HG03108 (cell line): ENCODE data around the gene ZBTB32.
"Not testable (repeated sequence)": the region's sequence is repeated elsewhere in the genome, so short reads cannot be mapped to it uniquely, and the experiment has no call there.

ENCODE experiments used
- ATAC-seq: cut with Tn5 transposase; IDR thresholded peaks from one replicate; pipeline ENCODE4 v1.9.1; 2021; ENCODE audit warnings: moderate library complexity; ENCODE audit not compliant: unreplicated experiment

Gene ZBTB32

DNA sequence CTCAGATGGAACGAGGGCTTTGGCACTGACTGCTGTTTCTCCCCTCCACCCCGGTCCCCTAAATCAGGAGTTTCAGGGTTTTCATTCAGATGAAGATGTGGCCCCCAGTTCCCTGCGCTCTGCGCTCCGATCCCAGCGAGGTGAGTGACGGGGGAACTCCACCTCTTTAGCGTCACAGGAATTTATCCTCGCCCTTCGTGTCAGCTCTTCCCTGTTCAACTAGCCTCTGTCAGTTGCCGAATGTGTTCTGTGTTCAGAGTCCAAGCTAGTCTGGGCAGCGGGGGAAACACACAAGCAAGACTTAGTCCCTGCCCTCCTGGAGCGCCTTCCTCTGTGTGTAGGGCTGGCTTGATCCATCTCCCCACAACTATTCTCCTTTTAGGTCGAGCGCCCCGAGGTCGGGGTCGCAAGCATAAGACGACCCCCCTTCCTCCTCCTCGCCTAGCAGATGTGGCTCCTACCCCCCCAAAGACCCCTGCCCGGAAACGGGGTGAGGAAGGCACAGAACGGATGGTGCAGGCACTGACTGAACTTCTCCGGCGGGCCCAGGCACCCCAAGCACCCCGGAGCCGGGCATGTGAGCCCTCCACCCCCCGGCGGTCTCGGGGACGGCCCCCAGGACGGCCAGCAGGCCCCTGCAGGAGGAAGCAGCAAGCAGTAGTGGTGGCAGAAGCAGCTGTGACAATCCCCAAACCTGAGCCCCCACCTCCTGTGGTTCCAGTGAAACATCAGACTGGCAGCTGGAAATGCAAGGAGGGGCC lies 15.2 kb downstream of the ZBTB32 start:
- no peak for ATAC-seq

DNA sequence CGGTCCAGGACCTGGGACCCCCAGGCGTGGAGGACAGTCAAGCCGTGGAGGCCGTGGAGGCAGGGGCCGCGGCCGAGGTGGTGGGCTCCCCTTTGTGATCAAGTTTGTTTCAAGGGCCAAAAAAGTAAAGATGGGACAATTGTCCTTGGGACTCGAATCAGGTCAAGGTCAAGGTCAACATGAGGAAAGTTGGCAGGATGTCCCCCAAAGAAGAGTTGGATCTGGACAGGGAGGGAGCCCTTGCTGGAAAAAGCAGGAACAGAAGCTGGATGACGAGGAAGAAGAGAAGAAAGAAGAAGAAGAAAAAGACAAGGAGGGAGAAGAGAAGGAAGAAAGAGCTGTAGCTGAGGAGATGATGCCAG lies 15.8 kb downstream of the ZBTB32 start:
- ATAC-seq = no peak

DNA sequence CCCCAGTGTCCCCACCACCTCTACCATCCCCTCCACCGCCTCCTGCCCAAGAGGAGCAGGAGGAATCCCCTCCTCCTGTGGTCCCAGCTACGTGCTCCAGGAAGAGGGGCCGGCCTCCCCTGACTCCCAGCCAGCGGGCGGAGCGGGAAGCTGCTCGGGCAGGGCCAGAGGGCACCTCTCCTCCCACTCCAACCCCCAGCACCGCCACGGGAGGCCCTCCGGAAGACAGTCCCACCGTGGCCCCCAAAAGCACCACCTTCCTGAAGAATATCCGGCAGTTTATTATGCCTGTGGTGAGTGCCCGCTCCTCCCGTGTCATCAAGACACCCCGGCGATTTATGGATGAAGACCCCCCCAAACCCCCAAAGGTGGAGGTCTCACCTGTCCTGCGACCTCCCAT lies 16.3 kb downstream of the ZBTB32 start:
- ATAC-seq = no peak

DNA sequence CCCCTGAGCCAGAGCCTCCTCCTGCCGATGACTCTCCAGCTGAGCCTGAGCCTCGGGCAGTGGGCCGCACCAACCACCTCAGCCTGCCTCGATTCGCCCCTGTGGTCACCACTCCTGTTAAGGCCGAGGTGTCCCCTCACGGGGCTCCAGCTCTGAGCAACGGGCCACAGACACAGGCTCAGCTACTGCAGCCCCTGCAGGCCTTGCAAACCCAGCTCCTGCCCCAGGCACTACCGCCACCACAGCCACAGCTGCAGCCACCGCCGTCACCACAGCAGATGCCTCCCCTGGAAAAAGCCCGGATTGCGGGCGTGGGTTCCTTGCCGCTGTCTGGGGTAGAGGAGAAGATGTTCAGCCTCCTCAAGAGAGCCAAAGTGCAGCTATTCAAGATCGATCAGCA lies 17.0 kb downstream of the ZBTB32 start:
- no peak for ATAC-seq

DNA sequence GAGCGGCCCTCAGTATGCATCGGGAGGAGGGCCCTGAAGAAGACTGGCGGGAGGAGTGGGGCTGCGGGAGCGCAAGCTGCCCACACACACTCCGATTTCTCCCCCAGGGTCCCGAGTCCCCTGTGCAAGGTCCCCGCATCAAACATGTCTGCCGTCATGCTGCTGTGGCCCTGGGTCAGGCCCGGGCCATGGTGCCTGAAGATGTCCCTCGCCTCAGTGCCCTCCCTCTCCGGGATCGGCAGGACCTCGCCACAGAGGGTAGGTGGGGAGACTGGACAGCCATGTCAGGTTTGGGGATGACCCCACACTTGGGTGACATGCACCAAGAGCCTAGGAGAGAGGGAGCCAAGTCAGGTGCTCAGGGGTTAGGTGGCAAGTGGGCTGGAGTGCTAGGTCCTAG lies 18.1 kb downstream of the ZBTB32 start:
- ATAC-seq = no peak

DNA sequence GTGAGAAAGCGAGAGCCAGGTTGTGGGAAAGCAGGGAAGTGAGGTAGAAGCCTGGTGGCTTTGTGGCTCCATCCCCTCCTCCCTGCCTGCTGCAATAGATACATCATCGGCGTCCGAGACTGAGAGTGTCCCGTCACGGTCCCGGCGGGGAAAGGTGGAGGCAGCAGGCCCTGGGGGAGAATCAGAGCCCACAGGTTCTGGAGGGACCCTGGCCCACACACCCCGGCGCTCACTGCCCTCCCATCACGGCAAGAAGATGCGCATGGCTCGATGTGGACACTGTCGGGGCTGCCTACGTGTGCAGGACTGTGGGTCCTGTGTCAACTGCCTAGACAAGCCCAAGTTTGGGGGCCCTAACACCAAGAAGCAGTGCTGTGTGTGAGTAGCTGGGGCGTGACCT lies 18.5 kb downstream of the ZBTB32 start:
- no peak for ATAC-seq

DNA sequence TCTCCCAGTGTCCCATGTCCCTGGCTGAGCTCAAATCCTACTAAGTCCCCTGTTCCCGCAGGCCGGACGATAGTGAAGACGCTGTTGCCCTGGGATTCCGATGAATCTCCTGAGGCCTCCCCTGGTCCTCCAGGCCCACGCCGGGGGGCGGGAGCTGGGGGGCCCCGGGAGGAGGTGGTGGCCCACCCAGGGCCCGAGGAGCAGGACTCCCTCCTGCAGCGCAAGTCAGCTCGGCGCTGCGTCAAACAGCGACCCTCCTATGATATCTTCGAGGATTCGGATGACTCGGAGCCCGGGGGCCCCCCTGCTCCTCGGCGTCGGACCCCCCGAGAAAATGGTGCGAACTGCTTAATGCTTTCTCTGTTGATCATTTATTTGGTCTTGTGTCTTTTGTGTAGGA lies 19.3 kb downstream of the ZBTB32 start:
- ATAC-seq = no peak

DNA sequence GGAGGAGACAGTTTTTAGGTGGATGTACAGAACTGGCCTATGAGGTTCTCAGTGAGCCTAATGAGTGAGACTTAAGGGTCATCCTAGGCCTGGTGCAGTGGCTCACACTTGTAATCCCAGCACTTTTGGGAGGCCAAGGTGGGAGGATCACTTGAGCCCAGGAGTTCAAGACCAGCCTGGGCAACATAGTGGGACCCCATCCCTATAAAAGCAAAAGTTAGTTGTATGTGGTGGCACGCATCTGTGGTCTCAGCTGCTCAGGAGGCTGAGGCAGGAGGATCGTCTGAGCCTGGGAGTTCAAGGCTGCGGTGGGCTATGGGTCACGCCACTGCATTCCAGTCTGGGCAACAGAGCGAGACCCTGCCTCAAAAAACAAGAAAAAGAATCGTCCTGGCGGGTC lies 19.8 kb downstream of the ZBTB32 start:
- not testable (repeated sequence) for ATAC-seq

DNA sequence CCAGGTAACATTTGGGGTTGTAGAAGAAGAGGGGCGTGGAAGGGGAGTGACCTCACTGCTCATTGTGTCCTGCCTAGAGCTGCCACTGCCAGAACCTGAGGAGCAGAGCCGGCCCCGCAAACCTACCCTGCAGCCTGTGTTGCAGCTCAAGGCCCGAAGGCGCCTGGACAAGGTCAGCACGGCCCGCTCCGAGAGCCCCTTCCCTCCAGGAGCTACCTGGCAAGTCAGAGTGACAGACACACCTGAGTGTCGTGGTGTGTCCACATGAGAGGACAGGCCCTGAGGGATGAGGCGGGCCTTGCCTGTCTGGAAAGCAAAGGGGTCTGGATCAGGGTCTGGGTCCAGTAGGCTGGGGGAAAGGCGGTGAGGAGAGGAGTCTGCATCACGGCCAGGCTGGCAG lies 20.2 kb downstream of the ZBTB32 start:
- ATAC-seq = no peak

DNA sequence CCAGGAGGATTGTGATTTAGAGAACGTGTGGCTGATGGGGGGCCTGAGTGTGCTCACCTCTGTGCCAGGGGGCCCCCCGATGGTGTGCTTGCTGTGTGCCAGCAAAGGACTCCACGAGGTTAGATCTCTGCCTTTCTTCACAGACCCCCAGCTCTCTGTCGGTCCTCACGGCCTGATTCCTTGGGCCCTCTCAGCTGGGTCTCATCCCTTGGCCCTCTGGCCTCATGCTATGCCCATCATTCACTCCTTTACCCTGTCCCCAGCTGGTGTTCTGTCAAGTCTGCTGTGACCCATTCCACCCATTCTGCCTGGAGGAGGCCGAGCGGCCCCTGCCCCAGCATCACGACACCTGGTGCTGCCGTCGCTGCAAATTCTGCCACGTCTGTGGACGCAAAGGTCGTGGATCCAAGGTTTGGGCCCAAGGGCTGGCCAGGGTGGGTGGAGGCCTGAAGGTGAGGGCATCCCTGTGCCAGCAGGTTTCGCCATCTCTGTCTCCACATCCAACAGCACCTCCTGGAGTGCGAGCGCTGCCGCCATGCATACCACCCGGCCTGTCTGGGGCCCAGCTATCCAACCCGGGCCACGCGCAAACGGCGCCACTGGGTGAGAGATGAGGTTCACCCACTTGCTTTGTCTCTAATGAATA lies 21.0 kb downstream of the ZBTB32 start:
- no peak for ATAC-seq

DNA sequence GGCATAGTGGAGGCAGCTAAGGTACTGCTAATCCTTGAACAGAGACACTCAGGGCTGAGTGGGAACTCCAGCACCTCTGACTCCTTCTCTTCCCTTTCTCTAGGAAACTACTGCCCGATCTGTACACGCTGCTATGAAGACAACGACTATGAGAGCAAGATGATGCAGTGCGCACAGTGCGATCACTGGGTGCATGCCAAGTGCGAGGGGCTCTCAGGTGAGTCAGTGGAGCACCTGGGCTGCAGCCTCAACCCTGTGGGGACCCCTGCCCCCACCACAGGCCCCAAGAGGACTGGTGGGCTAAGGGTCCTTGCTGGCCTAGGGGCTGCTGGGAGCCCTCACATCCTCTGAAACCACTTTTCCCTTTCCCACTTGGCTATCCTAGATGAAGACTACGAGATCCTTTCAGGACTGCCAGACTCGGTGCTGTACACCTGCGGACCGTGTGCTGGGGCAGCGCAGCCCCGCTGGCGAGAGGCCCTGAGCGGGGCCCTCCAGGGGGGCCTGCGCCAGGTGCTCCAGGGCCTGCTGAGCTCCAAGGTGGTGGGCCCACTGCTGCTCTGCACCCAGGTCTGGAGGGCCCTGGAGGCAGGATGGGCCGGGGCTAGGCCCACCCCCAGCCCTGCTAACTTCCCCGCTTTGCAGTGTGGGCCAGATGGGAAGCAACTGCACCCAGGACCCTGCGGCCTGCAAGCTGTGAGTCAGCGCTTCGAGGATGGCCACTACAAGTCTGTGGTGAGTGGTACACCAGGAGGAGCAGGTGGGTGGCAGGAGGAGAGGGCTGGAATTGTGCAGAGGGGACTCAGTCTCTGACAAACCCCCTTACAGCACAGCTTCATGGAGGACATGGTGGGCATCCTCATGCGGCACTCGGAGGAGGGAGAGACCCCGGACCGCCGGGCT lies 22.9 kb downstream of the ZBTB32 start:
- ATAC-seq = no peak

DNA sequence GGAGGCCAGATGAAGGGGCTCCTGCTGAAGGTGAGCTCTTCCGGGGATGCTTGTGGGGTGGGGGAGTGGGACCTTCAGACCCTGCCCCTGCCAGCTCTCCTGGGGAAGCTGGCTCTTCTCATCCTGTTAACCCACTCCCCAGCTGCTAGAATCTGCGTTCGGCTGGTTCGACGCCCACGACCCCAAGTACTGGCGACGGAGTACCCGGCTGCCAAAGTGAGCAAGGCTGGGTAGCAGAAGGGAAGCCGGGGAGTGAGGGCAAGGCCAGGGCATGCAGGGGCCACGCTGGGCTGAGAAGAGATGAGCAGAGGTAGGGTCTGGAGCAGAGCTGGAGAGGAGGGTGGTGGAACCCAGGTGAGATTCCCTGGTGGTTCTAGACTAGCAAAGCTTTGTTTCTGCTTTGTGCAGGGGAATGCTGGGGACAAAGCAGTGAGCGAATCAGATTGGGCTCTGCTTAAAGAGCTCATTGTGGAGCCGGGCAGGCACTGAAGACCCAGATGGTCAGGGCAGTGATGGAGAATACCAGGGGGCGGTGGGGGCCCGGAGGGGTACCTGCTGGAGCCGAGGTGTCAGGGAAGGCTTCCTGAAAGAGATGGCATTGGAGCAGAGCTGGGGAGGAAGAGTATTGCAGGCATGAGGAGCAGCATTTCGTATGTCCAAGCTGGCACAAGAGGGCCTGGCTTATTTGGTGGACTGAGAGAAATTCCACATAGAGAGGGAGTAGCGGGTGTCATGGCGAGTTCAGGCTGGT lies 23.8 kb downstream of the ZBTB32 start:
- no peak for ATAC-seq

DNA sequence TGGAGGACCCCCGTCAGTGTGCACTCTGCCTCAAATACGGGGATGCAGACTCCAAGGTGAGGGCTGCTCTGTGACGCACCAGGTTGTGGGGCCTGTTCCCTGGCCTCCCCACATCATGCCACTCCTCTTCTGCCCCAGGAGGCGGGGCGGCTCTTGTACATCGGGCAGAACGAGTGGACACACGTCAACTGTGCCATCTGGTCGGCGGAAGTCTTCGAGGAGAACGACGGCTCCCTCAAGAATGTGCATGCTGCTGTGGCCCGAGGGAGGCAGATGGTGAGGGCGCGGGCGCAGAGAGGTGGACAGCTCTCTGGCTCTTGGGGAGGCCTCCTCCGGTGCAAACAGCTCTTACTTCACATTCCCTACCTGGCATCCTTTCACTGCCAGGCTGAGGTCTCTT lies 24.7 kb downstream of the ZBTB32 start:
- no peak for ATAC-seq

DNA sequence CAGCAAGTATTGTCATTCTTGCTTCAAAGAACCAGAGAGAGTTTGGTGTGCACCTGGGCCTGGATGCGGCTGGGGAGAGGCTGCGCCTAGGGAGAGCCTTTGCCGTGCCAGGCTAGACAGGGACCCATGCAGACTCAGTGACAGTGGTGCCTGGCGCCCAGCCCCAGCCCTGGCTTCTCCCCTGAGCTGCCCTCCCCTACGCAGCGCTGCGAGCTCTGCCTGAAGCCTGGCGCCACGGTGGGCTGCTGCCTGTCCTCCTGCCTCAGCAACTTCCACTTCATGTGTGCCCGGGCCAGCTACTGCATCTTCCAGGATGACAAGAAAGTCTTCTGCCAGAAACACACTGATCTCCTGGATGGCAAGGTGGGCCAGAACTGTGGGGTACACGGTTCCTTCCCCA lies 25.4 kb downstream of the ZBTB32 start:
- ATAC-seq = no peak

DNA sequence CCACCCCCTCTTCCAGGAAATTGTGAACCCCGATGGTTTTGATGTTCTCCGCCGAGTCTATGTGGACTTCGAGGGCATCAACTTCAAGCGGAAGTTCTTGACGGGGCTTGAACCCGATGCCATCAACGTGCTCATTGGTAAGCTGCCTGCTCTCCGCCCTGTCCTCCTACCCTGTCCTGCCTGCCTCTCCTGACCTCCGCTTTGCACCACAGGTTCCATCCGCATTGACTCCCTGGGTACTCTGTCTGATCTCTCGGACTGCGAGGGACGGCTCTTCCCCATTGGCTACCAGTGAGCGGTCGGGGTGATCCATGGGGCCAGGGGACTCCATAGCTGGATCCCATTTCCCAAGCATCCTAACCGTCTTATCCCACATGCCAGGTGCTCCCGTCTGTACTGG lies 26.0 kb downstream of the ZBTB32 start:
- no peak for ATAC-seq

DNA sequence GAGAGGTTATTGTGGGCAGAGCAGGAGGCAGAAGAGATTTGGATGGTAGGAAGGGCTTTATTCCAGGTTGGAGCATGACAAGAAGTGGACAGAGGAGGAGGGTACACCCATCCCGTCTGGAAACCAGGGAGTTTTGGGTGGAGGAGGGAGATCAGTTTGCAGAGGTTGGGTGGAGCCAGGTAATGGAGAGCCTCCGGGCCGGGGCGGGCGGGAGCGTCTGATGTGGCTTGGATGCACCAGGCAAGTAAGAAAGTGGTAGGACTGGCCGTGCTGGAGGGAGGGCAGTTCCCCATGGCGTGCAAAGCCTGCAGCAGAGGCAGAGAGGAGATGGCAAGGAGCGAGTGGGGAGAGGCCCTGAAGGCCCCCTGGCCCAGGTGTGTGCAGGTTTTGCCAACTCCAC lies 27.0 kb downstream of the ZBTB32 start:
- ATAC-seq = no peak

DNA sequence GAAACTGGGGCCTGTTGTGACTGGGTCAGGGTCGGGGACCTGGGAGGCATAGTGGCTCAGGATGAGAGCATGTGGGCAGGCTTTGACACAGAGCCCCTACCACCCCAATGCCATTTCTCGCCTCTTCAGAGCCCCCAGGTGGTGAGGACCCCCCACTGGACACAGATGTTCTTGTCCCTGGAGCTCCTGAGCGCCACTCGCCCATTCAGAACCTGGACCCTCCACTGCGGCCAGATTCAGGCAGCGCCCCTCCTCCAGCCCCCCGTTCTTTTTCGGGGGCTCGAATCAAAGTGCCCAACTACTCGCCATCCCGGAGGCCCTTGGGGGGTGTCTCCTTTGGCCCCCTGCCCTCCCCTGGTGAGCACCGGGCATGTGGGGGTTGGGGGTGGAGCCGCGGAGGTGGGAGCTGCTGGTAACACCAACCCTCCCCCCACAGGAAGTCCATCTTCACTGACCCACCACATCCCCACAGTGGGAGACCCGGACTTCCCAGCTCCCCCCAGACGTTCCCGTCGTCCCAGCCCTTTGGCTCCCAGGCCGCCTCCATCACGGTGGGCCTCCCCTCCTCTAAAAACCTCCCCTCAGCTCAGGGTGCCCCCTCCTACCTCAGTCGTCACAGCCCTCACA lies 27.5 kb downstream of the ZBTB32 start:
- ATAC-seq = no peak

DNA sequence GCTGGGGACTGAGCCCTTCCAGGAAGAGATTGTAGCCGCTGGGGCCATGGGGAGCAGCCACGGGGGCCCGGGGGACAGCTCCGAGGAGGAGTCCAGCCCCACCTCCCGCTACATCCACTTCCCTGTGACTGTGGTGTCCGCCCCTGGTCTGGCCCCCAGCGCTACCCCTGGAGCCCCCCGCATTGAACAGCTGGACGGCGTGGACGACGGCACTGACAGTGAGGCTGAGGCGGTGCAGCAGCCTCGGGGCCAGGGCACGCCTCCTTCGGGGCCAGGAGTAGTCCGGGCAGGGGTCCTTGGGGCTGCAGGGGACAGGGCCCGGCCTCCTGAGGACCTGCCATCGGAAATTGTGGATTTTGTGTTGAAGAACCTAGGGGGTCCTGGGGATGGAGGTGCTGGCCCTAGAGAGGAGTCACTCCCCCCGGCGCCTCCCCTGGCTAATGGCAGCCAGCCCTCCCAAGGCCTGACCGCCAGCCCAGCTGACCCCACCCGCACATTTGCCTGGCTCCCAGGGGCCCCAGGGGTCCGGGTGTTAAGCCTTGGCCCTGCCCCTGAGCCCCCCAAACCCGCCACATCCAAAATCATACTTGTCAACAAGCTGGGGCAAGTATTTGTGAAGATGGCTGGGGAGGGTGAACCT lies 28.3 kb downstream of the ZBTB32 start:
- ATAC-seq = no peak

DNA sequence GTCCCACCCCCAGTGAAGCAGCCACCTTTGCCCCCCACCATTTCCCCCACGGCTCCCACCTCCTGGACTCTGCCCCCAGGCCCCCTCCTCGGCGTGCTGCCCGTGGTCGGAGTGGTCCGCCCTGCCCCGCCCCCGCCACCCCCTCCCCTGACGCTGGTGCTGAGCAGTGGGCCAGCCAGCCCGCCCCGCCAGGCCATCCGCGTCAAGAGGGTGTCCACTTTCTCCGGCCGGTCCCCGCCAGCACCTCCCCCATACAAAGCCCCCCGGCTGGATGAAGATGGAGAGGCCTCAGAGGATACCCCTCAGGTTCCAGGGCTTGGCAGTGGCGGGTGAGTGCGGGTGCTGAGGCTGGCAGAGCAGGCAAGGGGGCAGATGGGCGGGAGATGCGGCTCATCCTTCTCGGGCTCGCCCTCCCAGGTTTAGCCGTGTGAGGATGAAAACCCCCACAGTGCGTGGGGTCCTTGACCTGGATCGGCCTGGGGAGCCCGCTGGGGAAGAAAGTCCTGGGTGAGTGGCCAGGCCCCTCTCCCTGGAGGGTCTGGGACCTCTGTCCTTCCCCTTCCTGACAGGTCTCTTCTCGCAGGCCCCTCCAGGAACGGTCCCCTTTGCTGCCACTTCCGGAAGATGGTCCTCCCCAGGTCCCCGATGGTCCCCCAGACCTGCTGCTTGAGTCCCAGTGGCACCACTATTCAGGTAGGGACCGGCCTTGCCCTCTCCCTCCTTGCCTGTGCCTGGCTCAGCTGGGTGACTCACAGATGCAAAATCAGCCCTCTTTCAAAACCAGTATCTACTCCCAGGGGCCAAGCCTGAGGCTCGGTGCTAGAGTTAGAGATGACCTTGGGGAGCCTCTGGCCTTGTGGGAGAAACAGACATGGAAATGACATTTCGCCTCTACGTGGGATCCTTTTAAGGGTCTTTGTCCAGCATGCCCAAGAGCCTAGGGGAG lies 29.1 kb downstream of the ZBTB32 start:
- ATAC-seq = no peak
